DOHH2 (cell line): ENCODE results near the gene APOO.

Source experiments
- EZH2phosphoT487 ChIP-seq: fragments of 200-600 bp; sonication (generic); IDR thresholded peaks from 2 replicates; pipeline ENCODE4 v1.6.1; 2017; ENCODE audit warnings: borderline replicate concordance, mild to moderate bottlenecking, antibody characterized with exemption, low read length, moderate library complexity, mixed read lengths
- TF ChIP-seq, protein P1 (sequence below): fragments of 200-600 bp; sonication (generic); IDR thresholded peaks from one replicate; pipeline ENCODE4 v1.5.1; 2014; ENCODE audit warnings: antibody characterized with exemption, mild to moderate bottlenecking, low read depth, low read length; ENCODE audit not compliant: poor library complexity, severe bottlenecking

DNA sequence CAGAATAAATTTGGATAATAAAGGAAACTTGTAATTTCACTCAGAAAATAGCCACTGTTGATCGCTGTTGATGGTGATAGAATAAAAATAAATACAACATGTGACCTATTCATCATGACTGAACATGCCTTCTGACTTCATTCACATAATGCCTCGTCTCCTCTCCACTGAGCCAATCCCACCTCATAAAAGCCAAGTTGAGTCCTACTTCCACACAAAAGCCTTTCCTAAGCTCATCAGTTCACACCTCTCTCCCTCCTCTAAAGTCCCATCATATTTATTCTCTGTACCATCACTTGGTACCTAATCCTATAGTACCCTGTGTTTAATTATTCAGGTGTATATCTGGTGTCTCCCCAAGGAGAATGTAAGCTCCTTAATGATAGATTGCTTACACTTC lies 37.7 kb downstream of the APOO start:
- TF ChIP-seq, protein P1, sequence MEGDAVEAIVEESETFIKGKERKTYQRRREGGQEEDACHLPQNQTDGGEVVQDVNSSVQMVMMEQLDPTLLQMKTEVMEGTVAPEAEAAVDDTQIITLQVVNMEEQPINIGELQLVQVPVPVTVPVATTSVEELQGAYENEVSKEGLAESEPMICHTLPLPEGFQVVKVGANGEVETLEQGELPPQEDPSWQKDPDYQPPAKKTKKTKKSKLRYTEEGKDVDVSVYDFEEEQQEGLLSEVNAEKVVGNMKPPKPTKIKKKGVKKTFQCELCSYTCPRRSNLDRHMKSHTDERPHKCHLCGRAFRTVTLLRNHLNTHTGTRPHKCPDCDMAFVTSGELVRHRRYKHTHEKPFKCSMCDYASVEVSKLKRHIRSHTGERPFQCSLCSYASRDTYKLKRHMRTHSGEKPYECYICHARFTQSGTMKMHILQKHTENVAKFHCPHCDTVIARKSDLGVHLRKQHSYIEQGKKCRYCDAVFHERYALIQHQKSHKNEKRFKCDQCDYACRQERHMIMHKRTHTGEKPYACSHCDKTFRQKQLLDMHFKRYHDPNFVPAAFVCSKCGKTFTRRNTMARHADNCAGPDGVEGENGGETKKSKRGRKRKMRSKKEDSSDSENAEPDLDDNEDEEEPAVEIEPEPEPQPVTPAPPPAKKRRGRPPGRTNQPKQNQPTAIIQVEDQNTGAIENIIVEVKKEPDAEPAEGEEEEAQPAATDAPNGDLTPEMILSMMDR: no peak
- TF ChIP-seq EZH2phosphoT487: no peak
